ENCODE data around the gene PUSL1. TPM values are rescaled to one million over a fixed set of nuclear protein-coding genes. Genes with fewer than 3 reads are reported as not detected.

Gene PUSL1
- total RNA-seq, 1 donor from 2014 or later, result 45.5 TPM

GRCh38 chr1:1356796-1357401 lies 48.5 kb downstream of the PUSL1 start:
- Mint-ChIP-seq H3K36me3 (ENCODE audit: unreplicated experiment) (no peaks in the 10 kb centered on the region), H3K27ac (ENCODE audit: unreplicated experiment) (no peak overlapping the region)
- DNase-seq, result peak; percentile 30

DNA sequence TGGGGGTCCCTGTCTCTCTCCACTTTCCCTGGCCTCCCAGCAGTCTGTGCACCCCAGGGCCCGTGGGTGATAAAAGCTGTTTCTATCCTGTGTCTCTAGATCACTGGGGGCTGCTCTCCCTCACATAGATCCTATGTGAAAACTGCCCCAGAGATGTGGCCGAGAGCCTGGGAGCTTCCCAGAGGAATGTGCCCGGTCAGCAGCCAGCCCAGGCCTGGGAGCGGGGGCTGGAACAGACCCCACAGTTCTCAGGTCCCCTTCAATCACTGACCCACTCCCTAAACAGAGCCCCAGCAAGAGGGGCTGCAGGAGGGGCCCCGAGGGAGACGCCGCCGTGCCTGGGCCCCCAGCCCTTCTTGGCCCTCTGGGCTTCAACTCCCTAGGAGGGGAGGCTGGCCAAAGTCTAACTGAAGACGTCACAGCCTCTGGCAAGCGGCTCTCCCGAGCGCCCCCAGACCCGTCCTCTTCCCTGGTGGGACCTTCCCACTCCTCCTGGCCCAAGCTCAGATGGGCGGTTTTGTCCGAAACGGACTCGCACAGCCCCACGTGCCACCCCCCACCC lies 49.6 kb downstream of the PUSL1 start:
- TF ChIP-seq CTCF (IDR thresholded peaks at IDR 0.05; ENCODE audit: partially characterized antibody, unreplicated experiment), result no peak
- Mint-ChIP-seq H3K4me1 (ENCODE audit: low read depth, unreplicated experiment) (peaks cover 11% of the 10 kb centered on the region), H3K27me3 (ENCODE audit: unreplicated experiment) (peaks cover 8% of the 10 kb centered on the region), H3K9me3 (ENCODE audit: unreplicated experiment) (peaks cover 2% of the 10 kb centered on the region), H3K36me3 (ENCODE audit: unreplicated experiment) (no peaks in the 10 kb centered on the region), H3K27ac (ENCODE audit: unreplicated experiment) (no peak overlapping the region), H3K4me3 (ENCODE audit: unreplicated experiment) (peak overlapping the region; percentile 11)
- DNase-seq, result peak; percentile 21

More at GRCh38 chr1:1356796-1357401, 48.5 kb downstream of the PUSL1 start:
- peaks cover 16% of the 10 kb centered on the region for H3K4me1 Mint-ChIP-seq (ENCODE audit: low read depth, unreplicated experiment)
- H3K27me3 Mint-ChIP-seq (ENCODE audit: unreplicated experiment), result peaks cover 16% of the 10 kb centered on the region
- peaks cover 5% of the 10 kb centered on the region for H3K9me3 Mint-ChIP-seq (ENCODE audit: unreplicated experiment)
- H3K4me3 Mint-ChIP-seq (ENCODE audit: unreplicated experiment), result no peak overlapping the region
- TF ChIP-seq CTCF (IDR thresholded peaks at IDR 0.05; ENCODE audit: partially characterized antibody, unreplicated experiment), result no peak

- Mint-ChIP-seq H3K4me1 (ENCODE audit: low read depth, unreplicated experiment) (peaks cover 11% of the 10 kb centered on the region), H3K36me3 (ENCODE audit: unreplicated experiment) (no peaks in the 10 kb centered on the region), H3K27me3 (ENCODE audit: unreplicated experiment) (peaks cover 8% of the 10 kb centered on the region), H3K27ac (ENCODE audit: unreplicated experiment) (no peak within 1 kb of the TSS), H3K4me3 (ENCODE audit: unreplicated experiment) (peak within 1 kb of the TSS; percentile 25), H3K9me3 (ENCODE audit: unreplicated experiment) (peaks cover 2% of the 10 kb centered on the region)
- peak; percentile 22 for DNase-seq
- TF ChIP-seq CTCF (IDR thresholded peaks at IDR 0.05; ENCODE audit: partially characterized antibody, unreplicated experiment), result no peak
Measured at GRCh38 chr1:1358433-1359271, 50.3 kb downstream of the PUSL1 start, which contains the start of gene MXRA8. MXRA8 (minus strand) TSS chr1:1358555; CDS start chr1:1358504, 51 bp downstream.

GRCh38 chr1:1359308-1359663 lies 50.9 kb downstream of the PUSL1 start:
- Mint-ChIP-seq H3K36me3 (ENCODE audit: unreplicated experiment) (no peaks in the 10 kb centered on the region), H3K27me3 (ENCODE audit: unreplicated experiment) (peaks cover 8% of the 10 kb centered on the region), H3K27ac (ENCODE audit: unreplicated experiment) (no peak overlapping the region), H3K9me3 (ENCODE audit: unreplicated experiment) (peaks cover 2% of the 10 kb centered on the region), H3K4me3 (ENCODE audit: unreplicated experiment) (peak overlapping the region; percentile 25), H3K4me1 (ENCODE audit: low read depth, unreplicated experiment) (peaks cover 11% of the 10 kb centered on the region)
- TF ChIP-seq CTCF (IDR thresholded peaks at IDR 0.05; ENCODE audit: partially characterized antibody, unreplicated experiment), result no peak
- no peak for DNase-seq

Measured in glutamatergic neuron (in vitro differentiated cells).